NCI-H146 treated with DMSO at 0.1 percent for 48 hours (cell line): ENCODE results near the gene PYGB.
"Not testable (repeated sequence)": the region's sequence is repeated elsewhere in the genome, so short reads cannot be mapped to it uniquely, and the experiment has no call there.

Experiments
- DNase-seq: peaks from one replicate; lab custom pipeline; 2025; ENCODE audit not compliant: unreplicated experiment; lab: John Stamatoyannopoulos, UW

PYGB gene

DNA sequence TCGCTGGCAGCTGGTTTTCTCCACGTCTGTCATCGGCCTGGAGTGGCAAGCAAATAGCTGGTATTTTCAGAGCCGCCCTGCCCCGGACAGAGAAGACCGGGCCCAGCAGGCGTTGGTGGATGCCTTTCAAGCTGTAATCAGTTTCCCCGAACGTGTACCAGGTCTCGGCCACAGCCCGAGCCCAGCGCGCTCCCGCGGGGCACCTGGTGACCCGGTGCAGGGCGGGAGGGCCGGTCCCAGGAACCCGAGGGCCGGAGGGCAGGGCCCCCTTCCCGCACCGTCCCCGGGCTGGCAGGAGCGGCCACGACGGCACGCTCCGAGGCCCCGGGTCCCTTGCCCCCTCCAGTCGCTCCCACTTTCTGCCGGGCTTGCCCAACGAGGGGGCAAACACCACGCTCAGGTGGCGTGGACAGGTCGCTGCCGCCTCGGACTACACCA lies 348 bp upstream of the PYGB start:
- DNase-seq: no peak

DNA sequence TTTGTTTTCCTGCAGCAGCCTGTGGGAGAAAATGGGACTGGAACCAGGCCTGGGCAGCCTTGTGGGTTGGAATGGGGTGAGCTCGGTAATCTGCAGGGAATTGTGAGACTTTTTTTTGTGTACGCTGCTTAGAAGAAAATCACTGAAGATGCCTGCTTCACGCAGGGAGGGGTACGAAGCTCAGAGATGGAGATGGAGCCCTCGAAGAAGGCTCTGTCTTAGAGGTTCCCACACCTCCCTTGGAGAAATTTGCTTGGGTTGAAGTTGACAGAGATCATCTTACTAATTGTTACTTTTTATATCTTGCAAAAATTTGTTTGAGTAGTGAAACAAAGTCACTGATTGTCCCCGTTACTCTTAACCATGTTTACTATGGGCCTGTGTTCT lies 894 bp downstream of the PYGB start:
- peak; percentile 43 for DNase-seq

GRCh38 chr20:25249198-25249931 lies 1.5 kb downstream of the PYGB start:
- no peak for DNase-seq

GRCh38 chr20:25250508-25250907 lies 2.6 kb downstream of the PYGB start:
- DNase-seq: no peak

DNA sequence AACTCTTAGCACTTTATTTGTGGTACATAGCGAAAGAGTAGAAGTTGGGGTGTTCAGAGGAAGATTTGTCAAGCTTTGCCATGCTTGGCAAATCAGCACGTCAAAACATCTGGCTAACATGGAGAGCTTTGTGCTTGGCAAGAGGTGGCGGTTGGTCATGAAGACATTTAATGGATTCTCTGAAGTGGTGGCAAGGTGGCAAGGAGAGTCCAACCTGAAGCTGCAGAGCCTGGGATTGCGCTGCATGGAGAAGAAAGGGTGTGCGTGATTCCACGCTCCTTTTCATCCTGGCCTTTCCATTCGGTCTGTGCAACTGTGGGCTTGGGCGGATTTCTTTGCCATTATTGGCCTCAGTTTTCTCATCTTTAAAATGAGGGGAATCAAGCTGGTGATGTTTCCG lies 3.1 kb downstream of the PYGB start:
- no peak for DNase-seq

- no peak for DNase-seq
These were observed 3.7 kb downstream of the PYGB start for GRCh38 chr20:25251558-25251957.

- no peak for DNase-seq
These were observed 4.4 kb downstream of the PYGB start for GRCh38 chr20:25252230-25252651.

DNA sequence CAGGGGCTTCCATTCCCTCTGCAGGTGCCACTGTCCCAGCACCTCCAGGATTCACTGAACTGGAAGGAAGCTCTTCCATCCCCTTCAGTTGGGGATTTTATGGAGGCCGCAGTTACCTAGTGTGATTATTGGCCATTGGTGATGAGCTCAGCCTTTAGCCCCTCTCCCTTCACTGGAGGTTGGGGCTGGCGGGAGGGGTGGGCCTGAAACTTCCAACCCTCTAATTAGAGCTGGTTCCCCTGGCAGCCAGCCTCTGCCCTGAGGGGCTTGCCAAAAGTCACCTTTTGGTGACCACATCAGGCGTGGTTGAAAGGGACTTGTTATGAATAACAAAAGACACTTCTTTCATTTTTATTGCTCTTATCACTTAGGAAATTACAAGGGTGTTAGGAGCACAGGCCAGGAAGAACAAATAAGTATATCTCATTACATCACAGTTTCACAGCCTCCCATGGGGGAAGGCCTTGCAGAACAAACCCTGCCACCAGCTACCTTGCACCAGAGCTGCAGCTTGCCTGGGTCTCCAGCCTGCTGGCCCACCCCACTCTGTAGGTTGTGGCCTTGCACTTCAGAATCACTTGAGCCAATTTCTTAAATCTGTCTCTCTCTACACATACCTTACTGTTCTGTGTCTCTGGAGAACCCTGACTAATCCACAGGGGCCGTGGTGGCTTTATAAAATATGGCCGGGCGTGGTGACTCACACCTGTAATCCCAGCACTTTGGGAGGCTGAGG lies 5.0 kb downstream of the PYGB start:
- peak; percentile 94 for DNase-seq

- no peak for DNase-seq
These were observed 5.9 kb downstream of the PYGB start for GRCh38 chr20:25253606-25254275.

DNA sequence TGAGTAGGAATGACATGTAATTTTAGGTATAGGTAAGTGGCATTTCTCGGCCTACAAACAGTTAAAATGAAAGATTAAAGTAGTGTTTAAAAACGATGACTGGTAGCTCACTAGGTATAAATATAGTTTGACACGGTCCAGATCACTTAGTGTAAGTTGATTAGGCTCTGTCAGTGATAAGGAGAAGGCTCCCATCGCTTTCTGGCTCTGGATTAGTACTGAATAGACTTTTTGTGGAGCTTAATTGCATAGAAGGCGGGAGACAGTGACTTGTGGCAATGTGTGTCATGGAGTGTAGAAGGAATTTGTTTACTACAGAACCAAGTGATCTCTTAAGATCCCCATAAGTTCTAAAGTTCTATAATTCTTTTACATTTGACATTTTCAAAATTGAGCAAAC lies 6.7 kb downstream of the PYGB start:
- no peak for DNase-seq

GRCh38 chr20:25254986-25255680 lies 7.2 kb downstream of the PYGB start:
- DNase-seq: no peak

GRCh38 chr20:25256226-25256859 lies 8.5 kb downstream of the PYGB start:
- no peak for DNase-seq

DNA sequence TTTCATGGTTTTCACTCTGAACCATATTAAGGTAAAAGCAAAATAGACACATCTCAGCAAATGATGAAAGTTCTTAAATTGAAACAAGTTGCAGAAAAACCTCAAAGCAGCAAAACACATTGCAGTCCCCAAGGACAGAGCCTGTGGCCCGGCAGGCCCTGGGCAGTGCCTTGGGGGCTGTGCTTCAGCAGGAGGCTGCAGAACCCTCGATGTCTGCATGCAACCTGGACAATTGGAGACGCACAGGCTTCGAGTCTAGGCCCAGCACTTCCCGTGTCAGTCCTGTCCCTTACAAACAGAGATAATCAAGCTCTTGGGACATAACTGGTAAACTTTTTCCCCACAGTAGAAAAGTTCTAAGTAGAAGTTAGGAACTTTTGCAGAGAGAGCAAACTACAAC lies 9.2 kb downstream of the PYGB start:
- no peak for DNase-seq

GRCh38 chr20:25257756-25258475 lies 10.0 kb downstream of the PYGB start:
- no peak for DNase-seq

GRCh38 chr20:25258476-25258805 lies 10.6 kb downstream of the PYGB start:
- DNase-seq: no peak

DNA sequence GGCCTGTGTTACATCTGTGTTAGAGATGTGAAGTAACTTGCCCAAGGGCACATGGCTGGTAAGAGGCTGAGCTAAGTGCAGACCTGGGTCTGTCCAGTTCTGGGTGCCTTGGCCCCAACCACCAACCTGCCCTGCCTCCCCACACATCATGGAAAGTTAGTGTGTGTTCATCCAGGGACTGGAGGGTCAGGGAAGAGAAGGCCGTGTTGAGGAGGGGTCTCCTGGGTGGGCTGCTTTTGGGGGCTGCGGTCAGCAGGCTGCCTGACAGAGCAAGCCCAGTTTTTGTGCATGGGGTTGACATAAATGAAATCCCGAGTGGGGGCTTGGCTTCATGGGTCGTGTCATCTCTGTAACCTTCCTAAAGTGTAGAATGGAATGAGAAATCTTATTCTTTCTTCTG lies 10.9 kb downstream of the PYGB start:
- DNase-seq: no peak

DNA sequence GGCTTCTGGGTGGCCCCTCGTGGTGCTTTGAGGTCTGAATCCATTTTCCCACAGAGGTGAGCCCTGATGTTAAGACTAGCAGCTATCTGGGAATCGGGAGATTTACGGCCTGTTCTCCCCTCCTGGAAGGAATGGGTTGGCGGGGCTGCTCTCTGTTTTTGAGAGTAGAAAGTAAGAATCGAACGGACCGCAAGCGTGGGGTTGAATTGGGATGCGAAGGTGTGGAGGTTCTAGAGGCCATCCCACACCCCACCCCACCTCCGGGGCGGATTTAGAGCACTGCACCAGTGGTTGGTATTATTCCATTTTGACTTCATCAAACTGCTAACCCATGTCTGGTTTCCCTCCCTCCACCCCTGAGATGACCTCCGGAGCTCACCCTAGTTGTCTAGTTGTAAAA lies 11.5 kb downstream of the PYGB start:
- DNase-seq: no peak

DNA sequence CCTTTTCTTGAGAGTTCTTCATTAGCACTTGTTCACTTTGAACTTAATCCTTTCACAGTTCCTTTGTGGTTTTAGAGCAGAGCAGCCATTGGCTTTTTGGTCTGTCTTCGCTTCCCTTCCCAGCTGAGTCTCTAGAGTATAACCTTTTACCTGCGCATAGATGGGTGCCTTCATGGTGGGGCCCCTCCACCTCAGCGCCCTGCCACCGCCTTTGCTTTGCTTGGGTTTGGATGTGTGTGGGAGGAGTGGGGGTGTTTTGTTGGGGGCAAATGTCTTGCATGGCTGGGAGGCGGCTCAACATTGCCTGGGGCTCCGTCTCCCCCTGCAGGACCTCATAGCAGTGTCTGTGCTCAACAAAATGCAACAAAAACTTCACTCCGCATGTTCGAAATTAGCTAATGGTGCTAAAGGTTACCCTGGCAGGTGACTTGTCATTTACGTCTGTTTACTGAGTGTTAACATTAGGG lies 11.9 kb downstream of the PYGB start:
- DNase-seq: no peak

GRCh38 chr20:25260770-25261437 lies 13.0 kb downstream of the PYGB start:
- DNase-seq: not testable (repeated sequence)
